Measurements from ENCODE around the gene OR51I2.

OR51I2 gene

DNA sequence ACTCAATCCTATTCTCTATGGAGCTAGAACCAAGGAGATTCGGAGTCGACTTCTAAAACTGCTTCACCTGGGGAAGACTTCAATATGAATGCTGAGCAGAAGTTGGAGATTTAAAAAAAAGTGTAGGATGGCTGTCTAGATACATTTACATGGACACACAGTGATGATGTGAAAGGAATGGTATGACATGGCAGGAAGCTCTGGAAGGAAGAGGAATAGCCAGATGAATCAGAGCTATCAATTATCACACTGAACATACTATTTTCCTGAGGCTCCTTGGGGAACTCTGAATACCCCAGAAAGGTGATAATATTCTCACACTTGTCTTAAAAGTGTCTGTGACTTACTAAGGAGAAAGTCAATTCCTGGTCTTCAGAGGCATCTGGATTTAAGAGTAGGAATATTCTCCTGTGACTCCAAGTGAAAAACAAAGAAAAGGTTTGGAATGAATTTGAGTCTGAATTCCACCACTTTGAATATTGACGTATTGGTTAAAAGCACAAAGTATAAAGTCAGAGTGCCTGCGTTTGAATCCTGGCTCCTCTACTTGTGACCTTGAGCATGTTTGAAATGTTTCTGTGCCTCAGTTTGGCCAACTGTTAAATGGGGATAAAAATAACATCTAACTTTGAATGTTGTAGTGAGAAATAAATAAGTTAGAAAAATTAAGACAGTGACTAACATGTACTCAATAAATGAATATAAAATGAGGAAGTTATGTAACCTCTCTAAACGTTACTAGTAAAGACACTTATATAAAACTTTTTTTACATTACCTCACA lies 40.6 kb downstream of the OR51I2 start (continued):
- no peak for TF ChIP-seq ZNF747 (tag by site-specific recombination; IDR thresholded peaks at IDR 0.05)

DNA sequence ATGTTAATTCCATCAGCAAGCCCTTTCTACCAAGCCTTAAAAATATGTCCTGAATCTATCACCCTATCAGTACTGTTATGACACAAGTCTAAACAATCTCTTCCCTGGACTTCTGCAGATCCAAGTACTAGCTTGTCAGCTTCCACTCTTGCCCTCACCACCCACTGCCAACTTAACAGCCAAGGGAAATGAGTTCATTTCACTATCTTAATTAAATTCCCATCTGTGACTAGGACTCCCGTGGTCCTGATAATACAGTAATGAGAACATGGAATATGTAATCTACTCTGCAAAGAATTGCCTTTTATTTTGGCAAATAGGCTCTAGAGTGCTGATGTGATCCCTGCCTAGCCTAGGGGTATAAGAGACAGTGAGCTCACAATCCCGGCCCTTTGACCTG lies 50.5 kb downstream of the OR51I2 start:
- H3K9me3 ChIP-seq (ENCODE audit: control insufficient read depth, insufficient read depth, low read depth, low read length), result no peaks in the 10 kb centered on the region
- H3K4me1 ChIP-seq (ENCODE audit: control insufficient read depth, insufficient read depth, low read length), result no peaks in the 10 kb centered on the region
- H3K36me3 ChIP-seq (ENCODE audit: control insufficient read depth in 2 of 2, insufficient read depth in 1 of 2, low read length in 2 of 2), result no peaks in the 10 kb centered on the region
- CTCF ChIA-PET, result interaction anchor here (0.6 kb wide), 1 partner anchor 308 kb away, joined by 3 read pairs; no protein-coding TSS in a partner anchor
- no peak overlapping the region for H3K27ac ChIP-seq (ENCODE audit: extremely low read depth, low read depth, low read length)
- TF ChIP-seq, protein P1, sequence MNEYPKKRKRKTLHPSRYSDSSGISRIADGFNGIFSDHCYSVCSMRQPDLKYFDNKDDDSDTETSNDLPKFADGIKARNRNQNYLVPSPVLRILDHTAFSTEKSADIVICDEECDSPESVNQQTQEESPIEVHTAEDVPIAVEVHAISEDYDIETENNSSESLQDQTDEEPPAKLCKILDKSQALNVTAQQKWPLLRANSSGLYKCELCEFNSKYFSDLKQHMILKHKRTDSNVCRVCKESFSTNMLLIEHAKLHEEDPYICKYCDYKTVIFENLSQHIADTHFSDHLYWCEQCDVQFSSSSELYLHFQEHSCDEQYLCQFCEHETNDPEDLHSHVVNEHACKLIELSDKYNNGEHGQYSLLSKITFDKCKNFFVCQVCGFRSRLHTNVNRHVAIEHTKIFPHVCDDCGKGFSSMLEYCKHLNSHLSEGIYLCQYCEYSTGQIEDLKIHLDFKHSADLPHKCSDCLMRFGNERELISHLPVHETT (tag by site-specific recombination; IDR thresholded peaks at IDR 0.05), result no peak
- TF ChIP-seq ZNF184 (tag by site-specific recombination; IDR thresholded peaks at IDR 0.05) (no peak), ZNF658 (tag by site-specific recombination; IDR thresholded peaks at IDR 0.05) (no peak), ZNF768 (tag by site-specific recombination; IDR thresholded peaks at IDR 0.05) (no peak), SALL2 (tag by site-specific recombination; IDR thresholded peaks at IDR 0.05; ENCODE audit: borderline replicate concordance) (no peak), ZNF274 (IDR thresholded peaks at IDR 0.05; ENCODE audit: low read length) (no peak), ZNF274 (tag by site-specific recombination; IDR thresholded peaks at IDR 0.05; ENCODE audit: borderline replicate concordance) (no peak), ZNF501 (tag by site-specific recombination; IDR thresholded peaks at IDR 0.05) (no peak), ZBTB21 (tag by site-specific recombination; IDR thresholded peaks at IDR 0.05) (no peak), ZNF76 (tag by site-specific recombination; IDR thresholded peaks at IDR 0.05; ENCODE audit: borderline replicate concordance, low read depth) (no peak)
- TF ChIP-seq, protein P2, sequence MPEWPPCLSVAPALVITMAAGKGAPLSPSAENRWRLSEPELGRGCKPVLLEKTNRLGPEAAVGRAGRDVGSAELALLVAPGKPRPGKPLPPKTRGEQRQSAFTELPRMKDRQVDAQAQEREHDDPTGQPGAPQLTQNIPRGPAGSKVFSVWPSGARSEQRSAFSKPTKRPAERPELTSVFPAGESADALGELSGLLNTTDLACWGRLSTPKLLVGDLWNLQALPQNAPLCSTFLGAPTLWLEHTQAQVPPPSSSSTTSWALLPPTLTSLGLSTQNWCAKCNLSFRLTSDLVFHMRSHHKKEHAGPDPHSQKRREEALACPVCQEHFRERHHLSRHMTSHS (tag by site-specific recombination; IDR thresholded peaks at IDR 0.05), result no peak
- POLR2A ChIA-PET, result no interaction called here
- no peak overlapping the region for H3K4me3 ChIP-seq (ENCODE audit: low read depth, low read length)

DNA sequence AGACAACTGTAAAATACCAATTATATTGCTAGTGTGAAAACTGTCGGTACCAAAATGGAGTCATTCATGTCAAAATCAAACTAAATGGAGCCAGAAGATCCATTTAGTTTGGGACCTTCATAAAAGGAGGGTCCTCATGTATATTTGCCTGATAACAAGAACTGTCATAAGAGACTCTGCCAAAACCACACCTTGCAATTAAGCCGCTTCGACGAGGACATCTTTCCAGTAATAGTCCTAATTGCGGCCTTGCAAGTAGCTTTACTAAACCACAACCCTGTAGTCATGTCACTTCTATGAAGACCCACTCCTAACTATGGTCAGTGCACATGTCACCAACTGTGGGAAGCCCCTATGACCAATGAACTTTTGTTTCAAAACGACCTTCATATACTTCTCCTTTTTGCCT lies 51.3 kb downstream of the OR51I2 start:
- no peaks in the 10 kb centered on the region for H3K36me3 ChIP-seq (ENCODE audit: control insufficient read depth in 2 of 2, insufficient read depth in 1 of 2, low read length in 2 of 2)
- CTCF ChIA-PET, result interaction anchor here (0.6 kb wide), 1 partner anchor 1521 kb away, joined by 3 read pairs; no protein-coding TSS in a partner anchor
- H3K4me1 ChIP-seq (ENCODE audit: control insufficient read depth, insufficient read depth, low read length), result no peaks in the 10 kb centered on the region
- H3K4me3 ChIP-seq (ENCODE audit: low read depth, low read length), result no peak overlapping the region
- H3K9me3 ChIP-seq (ENCODE audit: control insufficient read depth, insufficient read depth, low read depth, low read length), result no peaks in the 10 kb centered on the region
- TF ChIP-seq, protein P3, sequence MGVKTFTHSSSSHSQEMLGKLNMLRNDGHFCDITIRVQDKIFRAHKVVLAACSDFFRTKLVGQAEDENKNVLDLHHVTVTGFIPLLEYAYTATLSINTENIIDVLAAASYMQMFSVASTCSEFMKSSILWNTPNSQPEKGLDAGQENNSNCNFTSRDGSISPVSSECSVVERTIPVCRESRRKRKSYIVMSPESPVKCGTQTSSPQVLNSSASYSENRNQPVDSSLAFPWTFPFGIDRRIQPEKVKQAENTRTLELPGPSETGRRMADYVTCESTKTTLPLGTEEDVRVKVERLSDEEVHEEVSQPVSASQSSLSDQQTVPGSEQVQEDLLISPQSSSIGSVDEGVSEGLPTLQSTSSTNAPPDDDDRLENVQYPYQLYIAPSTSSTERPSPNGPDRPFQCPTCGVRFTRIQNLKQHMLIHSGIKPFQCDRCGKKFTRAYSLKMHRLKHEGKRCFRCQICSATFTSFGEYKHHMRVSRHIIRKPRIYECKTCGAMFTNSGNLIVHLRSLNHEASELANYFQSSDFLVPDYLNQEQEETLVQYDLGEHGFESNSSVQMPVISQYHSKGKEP (tag by site-specific recombination; IDR thresholded peaks at IDR 0.05), result no peak
- no peak for TF ChIP-seq ZIC2 (tag by site-specific recombination; IDR thresholded peaks at IDR 0.05)
- H3K27ac ChIP-seq (ENCODE audit: extremely low read depth, low read depth, low read length), result no peak overlapping the region
- POLR2A ChIA-PET, result no interaction called here

DNA sequence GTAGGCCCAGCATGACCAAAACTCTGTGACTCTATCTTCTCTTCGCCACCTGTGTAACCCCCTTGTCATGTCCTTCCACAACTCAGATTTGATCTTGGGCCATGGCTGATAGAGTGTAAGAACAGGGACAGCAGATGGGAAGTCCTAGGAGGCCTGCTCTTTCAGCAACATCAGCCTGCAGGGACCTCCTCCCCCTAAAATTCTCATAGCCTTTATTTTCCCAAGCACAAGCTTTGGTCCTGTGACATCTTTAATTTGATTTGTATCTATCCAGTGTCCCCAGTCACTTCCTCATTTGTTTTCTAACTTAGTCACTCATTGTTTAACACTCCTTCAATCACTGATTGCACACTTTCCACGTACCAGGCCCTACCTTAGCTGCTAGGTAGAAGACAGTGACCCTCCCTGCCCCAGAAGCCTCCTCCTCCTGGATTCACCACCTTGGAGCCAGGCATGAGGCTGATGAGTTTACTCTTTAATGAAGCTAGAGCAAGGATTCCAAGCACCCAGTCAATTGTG lies 55.3 kb downstream of the OR51I2 start:
- no peaks in the 10 kb centered on the region for H3K9me3 ChIP-seq (ENCODE audit: control insufficient read depth, insufficient read depth, low read depth, low read length)
- ChIA-PET POLR2A (no interaction called here), CTCF (interaction anchor here (0.5 to 1.9 kb wide), 3 partner anchors 10 to 29 kb away, joined by 3 to 4 read pairs (median 3); no protein-coding TSS in a partner anchor)
- no peaks in the 10 kb centered on the region for H3K36me3 ChIP-seq (ENCODE audit: control insufficient read depth in 2 of 2, insufficient read depth in 1 of 2, low read length in 2 of 2)
- no peak overlapping the region for H3K4me3 ChIP-seq (ENCODE audit: low read depth, low read length)
- H3K4me1 ChIP-seq (ENCODE audit: control insufficient read depth, insufficient read depth, low read length), result no peaks in the 10 kb centered on the region
- no peak overlapping the region for H3K27ac ChIP-seq (ENCODE audit: extremely low read depth, low read depth, low read length)
- TF ChIP-seq MEIS1 (CRISPR knock-in tag; IDR thresholded peaks at IDR 0.05; ENCODE audit: borderline replicate concordance), result no peak
- TF ChIP-seq, protein P4, sequence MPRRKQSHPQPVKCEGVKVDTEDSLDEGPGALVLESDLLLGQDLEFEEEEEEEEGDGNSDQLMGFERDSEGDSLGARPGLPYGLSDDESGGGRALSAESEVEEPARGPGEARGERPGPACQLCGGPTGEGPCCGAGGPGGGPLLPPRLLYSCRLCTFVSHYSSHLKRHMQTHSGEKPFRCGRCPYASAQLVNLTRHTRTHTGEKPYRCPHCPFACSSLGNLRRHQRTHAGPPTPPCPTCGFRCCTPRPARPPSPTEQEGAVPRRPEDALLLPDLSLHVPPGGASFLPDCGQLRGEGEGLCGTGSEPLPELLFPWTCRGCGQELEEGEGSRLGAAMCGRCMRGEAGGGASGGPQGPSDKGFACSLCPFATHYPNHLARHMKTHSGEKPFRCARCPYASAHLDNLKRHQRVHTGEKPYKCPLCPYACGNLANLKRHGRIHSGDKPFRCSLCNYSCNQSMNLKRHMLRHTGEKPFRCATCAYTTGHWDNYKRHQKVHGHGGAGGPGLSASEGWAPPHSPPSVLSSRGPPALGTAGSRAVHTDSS (tag by site-specific recombination; IDR thresholded peaks at IDR 0.05), result no peak
- TF ChIP-seq, protein P5, sequence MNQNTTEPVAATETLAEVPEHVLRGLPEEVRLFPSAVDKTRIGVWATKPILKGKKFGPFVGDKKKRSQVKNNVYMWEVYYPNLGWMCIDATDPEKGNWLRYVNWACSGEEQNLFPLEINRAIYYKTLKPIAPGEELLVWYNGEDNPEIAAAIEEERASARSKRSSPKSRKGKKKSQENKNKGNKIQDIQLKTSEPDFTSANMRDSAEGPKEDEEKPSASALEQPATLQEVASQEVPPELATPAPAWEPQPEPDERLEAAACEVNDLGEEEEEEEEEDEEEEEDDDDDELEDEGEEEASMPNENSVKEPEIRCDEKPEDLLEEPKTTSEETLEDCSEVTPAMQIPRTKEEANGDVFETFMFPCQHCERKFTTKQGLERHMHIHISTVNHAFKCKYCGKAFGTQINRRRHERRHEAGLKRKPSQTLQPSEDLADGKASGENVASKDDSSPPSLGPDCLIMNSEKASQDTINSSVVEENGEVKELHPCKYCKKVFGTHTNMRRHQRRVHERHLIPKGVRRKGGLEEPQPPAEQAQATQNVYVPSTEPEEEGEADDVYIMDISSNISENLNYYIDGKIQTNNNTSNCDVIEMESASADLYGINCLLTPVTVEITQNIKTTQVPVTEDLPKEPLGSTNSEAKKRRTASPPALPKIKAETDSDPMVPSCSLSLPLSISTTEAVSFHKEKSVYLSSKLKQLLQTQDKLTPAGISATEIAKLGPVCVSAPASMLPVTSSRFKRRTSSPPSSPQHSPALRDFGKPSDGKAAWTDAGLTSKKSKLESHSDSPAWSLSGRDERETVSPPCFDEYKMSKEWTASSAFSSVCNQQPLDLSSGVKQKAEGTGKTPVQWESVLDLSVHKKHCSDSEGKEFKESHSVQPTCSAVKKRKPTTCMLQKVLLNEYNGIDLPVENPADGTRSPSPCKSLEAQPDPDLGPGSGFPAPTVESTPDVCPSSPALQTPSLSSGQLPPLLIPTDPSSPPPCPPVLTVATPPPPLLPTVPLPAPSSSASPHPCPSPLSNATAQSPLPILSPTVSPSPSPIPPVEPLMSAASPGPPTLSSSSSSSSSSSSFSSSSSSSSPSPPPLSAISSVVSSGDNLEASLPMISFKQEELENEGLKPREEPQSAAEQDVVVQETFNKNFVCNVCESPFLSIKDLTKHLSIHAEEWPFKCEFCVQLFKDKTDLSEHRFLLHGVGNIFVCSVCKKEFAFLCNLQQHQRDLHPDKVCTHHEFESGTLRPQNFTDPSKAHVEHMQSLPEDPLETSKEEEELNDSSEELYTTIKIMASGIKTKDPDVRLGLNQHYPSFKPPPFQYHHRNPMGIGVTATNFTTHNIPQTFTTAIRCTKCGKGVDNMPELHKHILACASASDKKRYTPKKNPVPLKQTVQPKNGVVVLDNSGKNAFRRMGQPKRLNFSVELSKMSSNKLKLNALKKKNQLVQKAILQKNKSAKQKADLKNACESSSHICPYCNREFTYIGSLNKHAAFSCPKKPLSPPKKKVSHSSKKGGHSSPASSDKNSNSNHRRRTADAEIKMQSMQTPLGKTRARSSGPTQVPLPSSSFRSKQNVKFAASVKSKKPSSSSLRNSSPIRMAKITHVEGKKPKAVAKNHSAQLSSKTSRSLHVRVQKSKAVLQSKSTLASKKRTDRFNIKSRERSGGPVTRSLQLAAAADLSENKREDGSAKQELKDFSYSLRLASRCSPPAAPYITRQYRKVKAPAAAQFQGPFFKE (tag by site-specific recombination; IDR thresholded peaks at IDR 0.05; ENCODE audit: borderline replicate concordance), result no peak

Measured in HEK293 (cell line).